HUES6 (cell line): Measurements from ENCODE around the gene HIC1.

Source experiments
- H3K27ac ChIP-seq: 2 replicates; pipeline ENCODE4 v1.7.0; 2013; ENCODE audit warnings: low read depth, mild to moderate bottlenecking, low read length, inconsistent platforms
- H3K27me3 ChIP-seq: 2 replicates; pipeline ENCODE4 v1.6.1; 2013; ENCODE audit warnings: low read length; ENCODE audit not compliant: control insufficient read depth, insufficient read depth
- H3K36me3 ChIP-seq: 2 replicates; pipeline ENCODE4 v1.6.1; 2013; ENCODE audit warnings: low read length; ENCODE audit not compliant: control insufficient read depth, insufficient read depth
- H3K4me1 ChIP-seq: 2 replicates; pipeline ENCODE4 v1.6.1; 2013; ENCODE audit warnings: low read length; ENCODE audit not compliant: control insufficient read depth, insufficient read depth
- H3K4me3 ChIP-seq: 2 replicates; pipeline ENCODE4 v1.5.1; 2013; ENCODE audit warnings: low read depth, low read length
- H3K9ac ChIP-seq: one replicate; pipeline ENCODE4 v1.6.1; 2013; ENCODE audit warnings: mild to moderate bottlenecking, low read length
- H3K9me3 ChIP-seq: 2 replicates; pipeline ENCODE4 v1.6.1; 2013; ENCODE audit warnings: low read depth, low read length; ENCODE audit not compliant: control insufficient read depth, insufficient read depth

Gene HIC1

DNA sequence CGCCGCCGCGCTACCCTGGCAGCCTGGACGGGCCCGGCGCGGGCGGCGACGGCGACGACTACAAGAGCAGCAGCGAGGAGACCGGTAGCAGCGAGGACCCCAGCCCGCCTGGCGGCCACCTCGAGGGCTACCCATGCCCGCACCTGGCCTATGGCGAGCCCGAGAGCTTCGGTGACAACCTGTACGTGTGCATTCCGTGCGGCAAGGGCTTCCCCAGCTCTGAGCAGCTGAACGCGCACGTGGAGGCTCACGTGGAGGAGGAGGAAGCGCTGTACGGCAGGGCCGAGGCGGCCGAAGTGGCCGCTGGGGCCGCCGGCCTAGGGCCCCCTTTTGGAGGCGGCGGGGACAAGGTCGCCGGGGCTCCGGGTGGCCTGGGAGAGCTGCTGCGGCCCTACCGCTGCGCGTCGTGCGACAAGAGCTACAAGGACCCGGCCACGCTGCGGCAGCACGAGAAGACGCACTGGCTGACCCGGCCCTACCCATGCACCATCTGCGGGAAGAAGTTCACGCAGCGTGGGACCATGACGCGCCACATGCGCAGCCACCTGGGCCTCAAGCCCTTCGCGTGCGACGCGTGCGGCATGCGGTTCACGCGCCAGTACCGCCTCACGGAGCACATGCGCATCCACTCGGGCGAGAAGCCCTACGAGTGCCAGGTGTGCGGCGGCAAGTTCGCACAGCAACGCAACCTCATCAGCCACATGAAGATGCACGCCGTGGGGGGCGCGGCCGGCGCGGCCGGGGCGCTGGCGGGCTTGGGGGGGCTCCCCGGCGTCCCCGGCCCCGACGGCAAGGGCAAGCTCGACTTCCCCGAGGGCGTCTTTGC is 3.1 kb downstream of the HIC1 start:
- no peak overlapping the region for H3K9ac ChIP-seq
- H3K27ac ChIP-seq: no peak overlapping the region
- H3K27me3 ChIP-seq: peaks cover 76% of the 10 kb centered on the region
- no peaks in the 10 kb centered on the region for H3K9me3 ChIP-seq
- peaks cover 32% of the 10 kb centered on the region; the same call in 1 of the 2 replicates for H3K4me1 ChIP-seq
- no peak overlapping the region; the same call in 1 of the 2 replicates for H3K4me3 ChIP-seq
- H3K36me3 ChIP-seq: 0 out of 2 replicates have a peak, but pooled peaks cover 4% of the 10 kb centered on the region

DNA sequence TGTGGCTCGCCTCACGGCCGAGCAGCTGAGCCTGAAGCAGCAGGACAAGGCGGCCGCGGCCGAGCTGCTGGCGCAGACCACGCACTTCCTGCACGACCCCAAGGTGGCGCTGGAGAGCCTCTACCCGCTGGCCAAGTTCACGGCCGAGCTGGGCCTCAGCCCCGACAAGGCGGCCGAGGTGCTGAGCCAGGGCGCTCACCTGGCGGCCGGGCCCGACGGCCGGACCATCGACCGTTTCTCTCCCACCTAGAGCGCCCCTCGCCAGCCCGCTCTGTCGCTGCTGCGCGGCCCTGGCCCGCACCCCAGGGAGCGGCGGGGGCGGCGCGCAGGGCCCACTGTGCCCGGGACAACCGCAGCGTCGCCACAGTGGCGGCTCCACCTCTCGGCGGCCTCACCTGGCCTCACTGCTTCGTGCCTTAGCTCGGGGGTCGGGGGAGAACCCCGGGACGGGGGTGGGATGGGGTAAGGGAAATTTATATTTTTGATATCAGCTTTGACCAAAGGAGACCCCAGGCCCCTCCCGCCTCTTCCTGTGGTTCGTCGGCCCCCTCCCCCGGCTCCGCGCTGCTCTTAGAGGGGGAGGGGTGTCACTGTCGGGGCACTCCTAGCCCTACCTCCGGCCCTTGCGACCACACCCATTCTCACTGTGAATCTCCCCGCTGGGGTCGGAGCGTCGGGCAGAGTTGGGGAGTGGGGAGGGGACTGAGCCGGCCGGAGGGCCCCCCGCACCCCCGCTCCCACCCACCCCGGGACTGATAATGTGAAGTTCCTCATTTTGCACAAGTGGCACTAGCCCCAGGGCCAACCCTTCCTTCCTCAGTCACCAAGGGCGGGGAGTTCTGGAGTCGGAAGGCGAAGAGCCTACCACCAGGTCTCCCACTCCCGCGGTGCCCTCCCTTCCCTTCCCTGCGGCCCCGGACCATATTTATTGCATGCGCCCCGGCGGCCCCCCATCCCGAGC is 4.0 kb downstream of the HIC1 start:
- H3K4me3 ChIP-seq: peak overlapping the region; percentile 34
- H3K27ac ChIP-seq: no peak overlapping the region
- H3K4me1 ChIP-seq: peaks cover 38% of the 10 kb centered on the region; the same call in 1 of the 2 replicates
- H3K9ac ChIP-seq: no peak overlapping the region
- H3K36me3 ChIP-seq: 0 out of 2 replicates have a peak, but pooled peaks cover 6% of the 10 kb centered on the region
- H3K27me3 ChIP-seq: peaks cover 67% of the 10 kb centered on the region
- no peaks in the 10 kb centered on the region for H3K9me3 ChIP-seq

DNA sequence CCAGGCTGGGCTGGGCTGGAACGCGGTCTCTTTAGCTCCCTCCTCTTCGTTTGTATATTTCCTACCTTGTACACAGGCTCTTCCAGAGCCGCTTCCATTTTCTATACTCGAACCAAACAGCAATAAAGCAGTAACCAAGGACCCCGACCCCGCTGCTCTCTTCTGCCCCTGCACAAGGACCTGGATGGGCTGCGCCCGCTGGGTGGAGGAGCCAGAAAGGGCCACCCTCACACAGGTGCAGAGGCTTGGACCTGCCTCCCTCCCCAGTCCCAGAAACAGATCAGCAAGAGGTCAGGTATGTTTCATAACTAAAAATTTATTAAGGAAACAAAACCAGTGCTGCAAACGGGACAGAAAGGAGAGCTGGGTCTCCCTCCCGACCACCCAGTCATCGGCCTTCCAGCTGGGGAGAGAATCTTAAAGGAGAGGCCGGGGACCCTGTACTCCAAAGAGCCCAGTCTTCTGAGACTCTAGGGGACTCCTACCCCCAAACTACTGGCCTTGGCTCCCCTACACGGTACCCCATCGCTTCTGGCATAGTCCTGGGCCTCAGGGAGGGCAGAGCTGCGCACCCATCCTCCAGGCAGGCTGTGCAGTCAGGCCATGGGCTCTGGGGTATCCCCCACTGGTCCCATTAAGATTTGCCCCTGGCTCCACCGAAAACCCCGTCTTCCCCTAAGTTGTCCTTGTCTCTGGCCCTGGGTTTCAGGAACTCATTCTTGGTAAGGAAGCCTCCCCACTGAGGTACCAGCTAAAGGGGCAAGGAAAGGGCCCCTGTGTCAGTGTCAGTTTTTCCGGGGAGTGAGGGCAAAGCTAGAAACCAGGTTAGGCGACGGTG is 4.9 kb downstream of the HIC1 start:
- H3K36me3 ChIP-seq: peaks cover 13% of the 10 kb centered on the region
- no peaks in the 10 kb centered on the region for H3K9me3 ChIP-seq
- H3K4me1 ChIP-seq: peaks cover 34% of the 10 kb centered on the region; the same call in 1 of the 2 replicates
- H3K27me3 ChIP-seq: peaks cover 58% of the 10 kb centered on the region
- H3K9ac ChIP-seq: no peak overlapping the region
- H3K4me3 ChIP-seq: no peak overlapping the region
- no peak overlapping the region for H3K27ac ChIP-seq

DNA sequence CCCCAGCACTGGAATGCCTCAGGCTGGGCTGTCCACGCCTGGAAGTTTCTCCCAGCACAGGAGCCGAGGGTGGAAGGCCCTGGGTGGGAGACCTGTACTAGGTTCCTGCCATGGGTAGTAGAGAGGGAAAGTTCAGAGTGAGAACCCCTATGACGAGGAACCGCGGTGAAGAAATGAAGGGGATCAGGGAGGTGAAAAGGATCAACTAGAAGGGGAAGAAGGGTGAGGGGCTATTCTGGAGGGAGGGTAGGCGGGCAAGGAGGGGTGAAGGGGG is 5.4 kb downstream of the HIC1 start:
- H3K4me3 ChIP-seq: no peak overlapping the region
- H3K9ac ChIP-seq: no peak overlapping the region
- H3K4me1 ChIP-seq: peaks cover 39% of the 10 kb centered on the region; the same call in 1 of the 2 replicates
- H3K27me3 ChIP-seq: peaks cover 53% of the 10 kb centered on the region
- peaks cover 14% of the 10 kb centered on the region for H3K36me3 ChIP-seq
- no peak overlapping the region for H3K27ac ChIP-seq
- H3K9me3 ChIP-seq: no peaks in the 10 kb centered on the region

DNA sequence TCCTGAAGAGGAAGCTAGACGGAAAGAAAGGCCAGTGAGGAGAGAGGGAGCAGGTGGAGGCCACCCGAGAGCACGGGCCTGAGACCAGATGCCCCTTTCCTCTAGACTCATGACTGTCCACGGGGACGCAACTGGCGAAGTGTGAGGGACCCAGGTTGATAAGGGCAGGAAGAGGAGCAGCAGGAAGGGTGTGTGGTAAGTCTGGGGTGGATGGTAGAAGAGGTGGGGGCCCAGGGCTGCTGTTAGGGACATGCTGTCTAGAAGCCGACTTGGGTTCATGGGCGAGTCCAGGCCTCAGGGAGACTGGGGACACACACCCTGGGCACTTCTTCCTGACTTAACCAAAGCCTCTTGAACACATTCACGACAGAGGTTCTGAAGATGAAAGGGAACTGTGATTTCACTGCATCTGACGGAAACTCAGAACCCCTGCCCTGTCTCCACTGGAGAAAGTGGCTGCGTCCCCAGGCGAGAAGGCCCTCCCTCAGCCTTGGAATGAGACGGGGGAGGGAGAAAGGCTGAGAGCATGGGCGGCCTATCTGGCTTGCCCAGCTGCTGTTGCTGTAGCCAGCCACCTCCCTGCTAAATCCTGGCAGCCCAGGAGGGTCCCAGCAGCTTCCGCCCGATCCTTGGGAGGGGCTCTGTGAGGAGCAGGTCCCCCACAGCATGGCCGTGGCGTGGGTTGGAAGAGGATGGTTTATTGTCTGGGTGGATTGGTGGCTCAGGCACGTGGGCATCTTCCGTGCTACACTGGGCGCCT is 6.0 kb downstream of the HIC1 start:
- Histone ChIP-seq H3K4me1 (peaks cover 41% of the 10 kb centered on the region; the same call in 1 of the 2 replicates), H3K4me3 (no peak overlapping the region), H3K27ac (no peak overlapping the region), H3K36me3 (peaks cover 15% of the 10 kb centered on the region), H3K9ac (no peak overlapping the region), H3K9me3 (no peaks in the 10 kb centered on the region), H3K27me3 (peaks cover 48% of the 10 kb centered on the region)

DNA sequence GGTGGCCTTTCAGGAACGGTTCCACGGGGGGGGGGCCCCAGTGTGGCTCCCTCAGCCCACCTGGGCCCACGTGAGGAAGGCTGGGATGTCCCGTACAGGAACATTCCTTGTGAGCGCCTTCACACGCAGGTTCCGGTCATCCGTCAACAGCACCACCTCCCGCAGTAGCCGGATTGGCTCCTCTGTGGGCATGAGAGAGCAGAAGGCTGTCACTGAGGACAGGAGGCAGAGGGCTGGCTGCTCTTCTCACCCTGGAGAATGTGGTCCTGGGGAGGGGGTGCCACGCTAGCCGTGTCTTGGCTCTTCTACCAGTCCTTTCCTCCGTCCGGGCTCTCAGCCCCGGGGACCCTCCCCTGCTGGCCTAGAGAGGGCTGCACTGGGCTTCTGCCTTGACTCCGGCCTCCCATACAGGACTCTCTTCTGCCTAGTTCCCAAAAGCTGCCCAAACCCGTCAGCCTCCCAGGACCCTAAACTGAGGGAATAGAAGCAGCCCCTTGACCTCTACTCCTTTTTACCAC is 6.6 kb downstream of the HIC1 start:
- Histone ChIP-seq H3K9me3 (no peaks in the 10 kb centered on the region), H3K9ac (no peak overlapping the region), H3K27ac (no peak overlapping the region), H3K36me3 (peaks cover 19% of the 10 kb centered on the region), H3K4me1 (peaks cover 36% of the 10 kb centered on the region; the same call in 1 of the 2 replicates), H3K27me3 (peaks cover 42% of the 10 kb centered on the region), H3K4me3 (no peak overlapping the region)

DNA sequence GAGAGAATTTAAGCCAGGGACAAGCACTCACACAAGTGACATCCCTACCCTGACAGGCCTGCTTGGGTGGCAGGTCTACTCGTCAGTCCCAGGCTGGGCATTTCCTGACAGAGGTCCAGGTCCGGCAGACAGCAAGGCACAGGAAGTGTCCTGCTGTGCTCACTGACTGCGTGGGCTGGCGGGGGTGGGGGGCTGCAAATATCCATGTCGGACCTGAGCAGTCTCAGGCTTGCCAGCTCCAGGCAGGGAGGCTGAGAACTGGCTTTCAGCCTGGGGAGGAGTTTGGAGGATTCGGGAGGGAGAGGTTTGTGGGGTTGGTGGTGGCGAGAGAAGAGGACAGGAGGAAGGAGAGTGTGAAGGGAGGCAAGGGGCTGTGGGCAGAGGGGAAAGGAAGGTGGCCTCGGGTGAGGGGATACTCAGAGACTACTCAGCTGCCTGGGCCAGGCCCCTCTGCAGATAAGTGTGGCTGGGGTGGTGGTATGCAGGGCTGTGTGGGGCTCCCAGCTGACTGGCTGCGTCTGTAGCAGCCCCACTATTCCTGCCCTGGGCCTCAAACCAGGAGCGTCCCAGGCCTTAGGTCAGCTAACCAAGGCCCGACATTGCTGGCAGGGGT is 7.8 kb downstream of the HIC1 start:
- H3K27me3 ChIP-seq: peaks cover 30% of the 10 kb centered on the region
- no peak overlapping the region; the same call in 1 of the 2 replicates for H3K27ac ChIP-seq
- H3K9me3 ChIP-seq: no peaks in the 10 kb centered on the region
- no peak overlapping the region; the same call in 1 of the 2 replicates for H3K4me3 ChIP-seq
- peaks cover 23% of the 10 kb centered on the region for H3K36me3 ChIP-seq
- H3K9ac ChIP-seq: peak overlapping the region; percentile 21
- H3K4me1 ChIP-seq: peaks cover 45% of the 10 kb centered on the region; the same call in 1 of the 2 replicates

DNA sequence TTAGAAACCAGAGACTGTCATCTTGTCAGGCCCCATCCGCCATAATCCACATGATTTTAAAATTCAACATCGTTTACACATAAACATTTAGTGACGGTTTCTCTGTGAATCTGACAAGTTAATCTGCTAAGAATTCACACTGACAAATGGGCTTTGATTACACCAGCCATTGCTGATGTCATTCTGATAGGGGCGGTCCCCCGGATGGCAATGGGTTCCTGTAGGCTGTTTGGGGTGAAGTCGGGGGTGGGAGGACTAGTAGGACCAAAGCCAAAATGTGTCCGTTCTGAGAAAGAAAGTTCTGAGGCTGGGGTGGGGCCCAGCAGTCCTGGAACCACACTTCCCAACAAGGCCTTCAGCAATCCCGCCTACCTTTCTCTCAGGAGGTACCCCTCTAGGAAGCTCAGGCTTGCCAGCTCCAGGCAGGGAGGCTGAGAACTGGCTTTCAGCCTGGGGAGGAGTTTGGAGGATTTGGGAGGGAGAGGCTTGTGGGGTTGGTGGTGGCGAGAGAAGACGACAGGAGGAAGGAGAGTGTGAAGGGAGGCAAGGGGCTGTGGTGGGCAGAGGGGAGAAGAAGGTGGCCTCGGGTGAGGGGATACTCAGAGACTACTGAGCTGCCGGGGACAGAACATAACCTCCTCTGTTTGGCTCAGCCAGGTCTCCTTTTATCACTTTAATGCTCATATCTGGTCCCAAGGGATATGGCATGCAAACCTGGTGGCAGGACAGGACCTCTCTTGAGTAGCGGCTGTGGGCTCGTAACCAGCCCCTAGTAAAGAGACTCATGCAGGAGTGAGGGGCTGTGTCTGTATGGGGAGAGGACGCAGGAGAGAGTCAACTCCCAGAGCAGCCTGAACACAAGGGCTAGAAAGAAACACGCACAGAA is 8.6 kb downstream of the HIC1 start:
- Histone ChIP-seq H3K27ac (no peak overlapping the region; the same call in 1 of the 2 replicates), H3K4me1 (peaks cover 53% of the 10 kb centered on the region; the same call in 1 of the 2 replicates), H3K27me3 (peaks cover 22% of the 10 kb centered on the region), H3K4me3 (no peak overlapping the region), H3K36me3 (peaks cover 24% of the 10 kb centered on the region), H3K9me3 (no peaks in the 10 kb centered on the region), H3K9ac (peak overlapping the region; percentile 21)

DNA sequence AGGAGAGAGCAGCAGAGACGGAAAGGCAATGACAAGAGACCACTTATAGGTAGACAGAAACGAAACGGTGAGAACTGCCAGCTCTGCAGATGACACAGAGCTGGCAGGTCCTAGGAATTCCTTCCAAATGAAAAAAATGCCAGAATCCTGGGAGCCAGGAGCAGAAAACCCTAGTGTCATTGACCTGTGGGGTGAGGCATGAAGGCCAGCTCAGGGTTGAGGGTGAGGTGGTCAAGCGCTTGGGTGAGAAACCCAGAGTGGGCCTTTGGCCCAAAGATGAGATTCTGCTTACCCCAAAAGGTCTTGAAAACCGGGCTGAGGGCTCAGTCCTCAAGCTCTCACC is 9.2 kb downstream of the HIC1 start:
- Histone ChIP-seq H3K4me1 (peaks cover 56% of the 10 kb centered on the region; the same call in 1 of the 2 replicates), H3K9me3 (no peaks in the 10 kb centered on the region), H3K9ac (no peak overlapping the region), H3K4me3 (no peak overlapping the region), H3K27ac (no peak overlapping the region), H3K36me3 (peaks cover 24% of the 10 kb centered on the region), H3K27me3 (peaks cover 16% of the 10 kb centered on the region)
